ENCODE measurements around the gene ELOVL4.

ELOVL4 gene

DNA sequence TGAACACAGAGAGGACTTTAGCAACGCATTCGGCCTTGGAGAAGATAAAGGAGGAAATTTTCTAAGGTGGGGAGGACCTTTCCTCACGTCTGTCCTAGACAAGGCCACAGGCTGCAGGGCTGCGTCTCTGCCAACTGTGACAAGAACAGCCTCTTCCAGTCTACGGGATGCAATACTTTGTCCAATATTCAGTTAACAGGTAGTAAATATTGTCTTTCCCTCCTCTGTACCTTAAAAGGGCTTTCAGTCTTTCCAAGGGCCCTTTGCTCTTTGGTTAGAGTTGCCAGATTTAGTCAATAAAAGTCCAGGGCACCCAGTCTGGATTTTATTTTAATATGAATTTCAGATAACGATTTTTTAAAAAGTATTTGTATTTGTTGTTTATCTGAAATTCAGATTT is 78.2 kb downstream of the ELOVL4 start:
- FAIRE-seq (peak; percentile 30), DNase-seq (ENCODE audit: insufficient read length) (no peak)
- TF ChIP-seq POLR2AphosphoS5 (IDR thresholded peaks at IDR 0.05; ENCODE audit: low read depth, low read length) = no peak
- TF ChIP-seq POLR2A (IDR thresholded peaks at IDR 0.05; ENCODE audit: low read depth, low read length) = no peak
- no peak for TF ChIP-seq TAF1 (IDR thresholded peaks at IDR 0.05; ENCODE audit: borderline replicate concordance, low read depth, low read length)

DNA sequence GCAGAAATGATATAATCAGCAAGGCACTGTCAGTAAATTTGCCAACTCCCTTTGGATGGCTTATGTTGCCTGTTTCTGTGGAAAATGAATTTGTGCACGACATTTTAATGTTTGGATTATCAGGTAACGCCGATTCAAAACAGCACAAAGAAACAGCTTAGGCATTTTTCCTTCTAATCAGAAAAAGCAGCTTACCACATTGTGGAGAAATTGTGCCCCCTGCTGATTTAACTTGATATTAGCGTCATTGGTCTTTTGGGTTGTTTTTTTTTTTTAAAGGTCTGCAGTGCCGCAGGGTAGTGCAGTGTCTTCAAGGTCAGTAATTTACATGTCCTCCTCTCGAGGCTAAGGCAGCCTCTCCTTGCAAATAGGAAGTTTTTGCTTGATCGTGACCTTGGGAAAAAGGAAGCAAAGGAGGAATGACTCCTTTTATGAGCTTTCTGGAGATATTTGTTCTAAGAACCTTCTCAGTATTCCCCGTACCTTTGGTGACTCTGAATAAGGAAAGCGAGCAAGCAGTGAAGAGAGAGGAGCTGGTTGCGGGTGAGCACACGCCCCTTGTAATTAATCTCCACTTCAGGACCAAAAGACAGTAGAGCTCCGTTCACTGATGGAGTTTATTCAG is 79.1 kb downstream of the ELOVL4 start:
- DNase-seq (ENCODE audit: insufficient read length) (peak; percentile 10), FAIRE-seq (peak; percentile 17)
- TF ChIP-seq TAF1 (IDR thresholded peaks at IDR 0.05; ENCODE audit: borderline replicate concordance, low read depth, low read length) (no peak), POLR2A (IDR thresholded peaks at IDR 0.05; ENCODE audit: low read depth, low read length) (no peak), POLR2AphosphoS5 (IDR thresholded peaks at IDR 0.05; ENCODE audit: low read depth, low read length) (no peak)

All from GM12892 (cell line).